Endometrium (tissue), 2 donors: ENCODE results near the gene WWP2.
A peak's percentile ranks its signal among the peaks of the same experiment; 100 is the strongest.

Experiments used
- FAIRE-seq: peaks from 2 replicates; lab custom pipeline; 2012; peaks lifted over from hg19 to GRCh38; lab: Jason Lieb, UNC
- donor health status: control.
- donor health status: control.

Gene WWP2

GRCh38 chr16:69859105-69859989 is 97.2 kb downstream of the WWP2 start:
- FAIRE-seq = no peak

- no peak for FAIRE-seq
These were observed 98.4 kb downstream of the WWP2 start for GRCh38 chr16:69860233-69861231.

GRCh38 chr16:69861292-69862030 is 99.3 kb downstream of the WWP2 start:
- FAIRE-seq = peak; percentile 84

- FAIRE-seq = no peak
These were observed 101.5 kb downstream of the WWP2 start for GRCh38 chr16:69863401-69864281.

GRCh38 chr16:69865701-69866100 is 103.6 kb downstream of the WWP2 start:
- FAIRE-seq = no peak

- FAIRE-seq = no peak
These were observed 105.8 kb downstream of the WWP2 start for GRCh38 chr16:69867784-69868560.

GRCh38 chr16:69870761-69871160 is 108.6 kb downstream of the WWP2 start:
- FAIRE-seq = no peak

GRCh38 chr16:69871708-69872107 is 109.6 kb downstream of the WWP2 start:
- no peak for FAIRE-seq

GRCh38 chr16:69872888-69873287 is 110.8 kb downstream of the WWP2 start:
- FAIRE-seq = no peak

- FAIRE-seq = no peak
These were observed 111.7 kb downstream of the WWP2 start for GRCh38 chr16:69873783-69874182.

GRCh38 chr16:69874271-69874670 is 112.1 kb downstream of the WWP2 start:
- FAIRE-seq = no peak

- FAIRE-seq = no peak
These were observed 118.6 kb downstream of the WWP2 start for GRCh38 chr16:69880640-69881133.

GRCh38 chr16:69881141-69881540 is 119.0 kb downstream of the WWP2 start:
- FAIRE-seq = no peak

- no peak for FAIRE-seq
These were observed 121.6 kb downstream of the WWP2 start for GRCh38 chr16:69883744-69884143.

GRCh38 chr16:69885722-69886121 is 123.6 kb downstream of the WWP2 start:
- no peak for FAIRE-seq

- FAIRE-seq = no peak
These were observed 124.6 kb downstream of the WWP2 start for GRCh38 chr16:69886726-69887125.

GRCh38 chr16:69888005-69888590 is 126.0 kb downstream of the WWP2 start:
- FAIRE-seq = no peak

GRCh38 chr16:69889295-69889964 is 127.3 kb downstream of the WWP2 start:
- FAIRE-seq = no peak
